ENCODE measurements around the gene NDUFV3. TPM values are rescaled to one million over a fixed set of nuclear protein-coding genes. Genes with fewer than 3 reads are reported as not detected.

The NDUFV3 gene
- total RNA-seq, 2 experiments from 2014 or later, result 29.0 to 29.8 TPM

GRCh38 chr21:42878678-42878992 lies 14.5 kb upstream of the NDUFV3 start:
- POLR2A ChIA-PET, result interaction anchor here (0.6 to 2.7 kb wide), 3 partner anchors 10 to 152 kb away, joined by 3 to 21 read pairs (median 11); partner anchors contain the start of gene NDUFV3
- Mint-ChIP-seq H3K4me3 (peak overlapping the region; percentile 94), H3K27me3 (no peaks in the 10 kb centered on the region), H3K9me3 (no peaks in the 10 kb centered on the region), H3K4me1 (ENCODE audit: low read depth) (peaks cover 27% of the 10 kb centered on the region), H3K27ac (peak overlapping the region; percentile 99), H3K36me3 (ENCODE audit: low read depth) (peaks cover 36% of the 10 kb centered on the region)
- DNase-seq, result no peak
- TF ChIP-seq CTCF (IDR thresholded peaks at IDR 0.05), result no peak
- intact Hi-C loops (cut with micrococcal nuclease), result no loop called here
- CTCF ChIA-PET, result no interaction called here
- ATAC-seq, result peak; percentile 11

GRCh38 chr21:42878993-42879787 lies 13.9 kb upstream of the NDUFV3 start, which contains the start of gene WDR4:
Gene WDR4, minus strand, starts transcription at chr21:42879539. Its CDS starts 44 bp downstream, at chr21:42879495.
- Mint-ChIP-seq H3K27ac (peak within 1 kb of the TSS; percentile 99), H3K27me3 (no peaks in the 10 kb centered on the region), H3K4me3 (peak within 1 kb of the TSS; percentile 94), H3K9me3 (no peaks in the 10 kb centered on the region), H3K36me3 (ENCODE audit: low read depth) (peaks cover 31% of the 10 kb centered on the region), H3K4me1 (ENCODE audit: low read depth) (peaks cover 27% of the 10 kb centered on the region)
- ChIA-PET CTCF (no interaction called here), POLR2A (interaction anchor here (0.7 to 2.7 kb wide), 4 partner anchors 10 to 14 kb away, joined by 3 to 21 read pairs (median 8); partner anchors contain the start of gene NDUFV3)
- no peak for TF ChIP-seq CTCF (IDR thresholded peaks at IDR 0.05)
- intact Hi-C loops (cut with micrococcal nuclease), result no loop called here
- DNase-seq, result peak; percentile 99
- peak; percentile 92 for ATAC-seq

GRCh38 chr21:42880352-42880751 lies 12.8 kb upstream of the NDUFV3 start:
- Mint-ChIP-seq H3K36me3 (ENCODE audit: low read depth) (peaks cover 23% of the 10 kb centered on the region), H3K27me3 (no peaks in the 10 kb centered on the region), H3K4me3 (peak overlapping the region; percentile 94), H3K4me1 (ENCODE audit: low read depth) (peaks cover 27% of the 10 kb centered on the region), H3K9me3 (no peaks in the 10 kb centered on the region), H3K27ac (peak overlapping the region; percentile 99)
- POLR2A ChIA-PET, result interaction anchor here (0.7 to 2.7 kb wide), 3 partner anchors 8 to 13 kb away, joined by 4 to 21 read pairs (median 5); partner anchors contain the start of gene NDUFV3
- intact Hi-C loops (cut with micrococcal nuclease), result no loop called here
- TF ChIP-seq CTCF (IDR thresholded peaks at IDR 0.05), result no peak
- CTCF ChIA-PET, result no interaction called here
- ATAC-seq, result no peak
- no peak for DNase-seq

DNA sequence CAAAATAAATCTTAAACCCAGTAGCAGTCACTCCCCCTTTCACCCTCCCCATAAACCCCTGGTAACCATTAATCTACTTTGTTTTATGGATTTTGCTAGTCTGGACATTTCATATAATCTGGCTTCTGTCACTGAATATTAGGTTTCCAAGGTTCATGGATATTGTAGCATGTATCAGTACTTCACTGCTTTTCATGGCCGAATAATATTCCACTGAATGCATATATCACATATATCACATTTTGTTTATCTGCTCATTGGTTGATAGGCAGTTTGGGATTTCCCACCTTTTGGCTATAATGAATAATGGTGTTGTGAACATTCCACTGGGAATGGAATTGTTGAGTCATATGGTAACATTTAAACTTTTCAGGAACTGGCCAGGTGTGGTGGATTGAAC lies 9.2 kb upstream of the NDUFV3 start:
- CTCF ChIA-PET, result no interaction called here
- intact Hi-C loops (cut with micrococcal nuclease), result no loop called here
- TF ChIP-seq CTCF (IDR thresholded peaks at IDR 0.05), result no peak
- no peaks in the 10 kb centered on the region for H3K9me3 Mint-ChIP-seq
- peaks cover 4% of the 10 kb centered on the region for H3K36me3 Mint-ChIP-seq (ENCODE audit: low read depth)
- ATAC-seq (no peak), DNase-seq (no peak)
- no peaks in the 10 kb centered on the region for H3K27me3 Mint-ChIP-seq
- no peak overlapping the region for H3K4me3 Mint-ChIP-seq
- POLR2A ChIA-PET, result no interaction called here
- H3K27ac Mint-ChIP-seq, result no peak overlapping the region
- H3K4me1 Mint-ChIP-seq (ENCODE audit: low read depth), result peaks cover 17% of the 10 kb centered on the region

DNA sequence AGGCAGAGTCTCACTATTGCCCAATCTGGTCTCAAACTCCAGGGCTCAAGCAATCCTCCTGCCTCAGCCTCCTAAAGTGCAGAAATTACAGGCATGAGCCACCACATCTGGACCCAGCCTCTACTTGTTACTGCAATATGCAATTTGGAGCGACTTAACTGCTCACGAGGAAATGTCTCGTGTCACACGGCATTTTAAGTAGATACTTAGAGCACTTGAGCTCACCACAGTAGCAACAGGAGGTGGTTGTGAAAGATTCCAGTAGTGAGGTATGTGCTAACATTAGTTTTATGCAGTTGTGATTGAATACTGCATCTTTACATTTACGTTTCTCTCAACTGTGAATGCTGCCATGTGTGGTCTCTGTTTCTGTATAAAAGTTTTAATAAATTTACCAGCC lies 5.8 kb upstream of the NDUFV3 start:
- no peak overlapping the region for H3K27ac Mint-ChIP-seq
- ChIA-PET CTCF (no interaction called here), POLR2A (interaction anchor here (0.6 kb wide), 1 partner anchor 143 kb away, joined by 4 read pairs; no protein-coding TSS in a partner anchor)
- no peak for TF ChIP-seq CTCF (IDR thresholded peaks at IDR 0.05)
- ATAC-seq (no peak), DNase-seq (no peak)
- H3K9me3 Mint-ChIP-seq, result no peaks in the 10 kb centered on the region
- intact Hi-C loops (cut with micrococcal nuclease), result no loop called here
- H3K27me3 Mint-ChIP-seq, result no peaks in the 10 kb centered on the region
- H3K4me1 Mint-ChIP-seq (ENCODE audit: low read depth), result peaks cover 2% of the 10 kb centered on the region
- no peaks in the 10 kb centered on the region for H3K36me3 Mint-ChIP-seq (ENCODE audit: low read depth)
- no peak overlapping the region for H3K4me3 Mint-ChIP-seq

Measured in activated CD8-positive, alpha-beta T cell treated with anti-CD3 and anti-CD28 coated beads for 36 hours (primary cell).